Measurements from ENCODE around the gene HOXB2. TPM values are rescaled to one million over a fixed set of nuclear protein-coding genes. Genes with fewer than 3 reads are reported as not detected.

The HOXB2 gene
- total RNA-seq, 1 donor from 2014 or later = 46.6 TPM

- no peak for DNase-seq (ENCODE audit: low spot score in 2 of 2, unreplicated experiment in 2 of 2)
- no peaks in the 10 kb centered on the region for H3K9me3 Mint-ChIP-seq
- H3K27me3 Mint-ChIP-seq (ENCODE audit: low read depth) = no peaks in the 10 kb centered on the region
- no peak for TF ChIP-seq CTCF (IDR thresholded peaks at IDR 0.05; ENCODE audit: unreplicated experiment)
- peak overlapping the region; percentile 100 for H3K27ac Mint-ChIP-seq
- peaks cover 53% of the 10 kb centered on the region for H3K4me1 Mint-ChIP-seq
- peaks cover 33% of the 10 kb centered on the region for H3K36me3 Mint-ChIP-seq
- H3K4me3 Mint-ChIP-seq = peak overlapping the region; percentile 90
Measured at GRCh38 chr17:48591255-48592056, 46.5 kb upstream of the HOXB2 start.

- TF ChIP-seq CTCF (IDR thresholded peaks at IDR 0.05; ENCODE audit: unreplicated experiment) = no peak
- Mint-ChIP-seq H3K27ac (peak overlapping the region; percentile 100), H3K4me3 (peak overlapping the region; percentile 90), H3K36me3 (peaks cover 36% of the 10 kb centered on the region), H3K27me3 (ENCODE audit: low read depth) (no peaks in the 10 kb centered on the region), H3K4me1 (peaks cover 56% of the 10 kb centered on the region), H3K9me3 (no peaks in the 10 kb centered on the region)
- DNase-seq (ENCODE audit: low spot score in 2 of 2, unreplicated experiment in 2 of 2) = no peak
Measured at GRCh38 chr17:48590607-48591161, 45.8 kb upstream of the HOXB2 start.

DNA sequence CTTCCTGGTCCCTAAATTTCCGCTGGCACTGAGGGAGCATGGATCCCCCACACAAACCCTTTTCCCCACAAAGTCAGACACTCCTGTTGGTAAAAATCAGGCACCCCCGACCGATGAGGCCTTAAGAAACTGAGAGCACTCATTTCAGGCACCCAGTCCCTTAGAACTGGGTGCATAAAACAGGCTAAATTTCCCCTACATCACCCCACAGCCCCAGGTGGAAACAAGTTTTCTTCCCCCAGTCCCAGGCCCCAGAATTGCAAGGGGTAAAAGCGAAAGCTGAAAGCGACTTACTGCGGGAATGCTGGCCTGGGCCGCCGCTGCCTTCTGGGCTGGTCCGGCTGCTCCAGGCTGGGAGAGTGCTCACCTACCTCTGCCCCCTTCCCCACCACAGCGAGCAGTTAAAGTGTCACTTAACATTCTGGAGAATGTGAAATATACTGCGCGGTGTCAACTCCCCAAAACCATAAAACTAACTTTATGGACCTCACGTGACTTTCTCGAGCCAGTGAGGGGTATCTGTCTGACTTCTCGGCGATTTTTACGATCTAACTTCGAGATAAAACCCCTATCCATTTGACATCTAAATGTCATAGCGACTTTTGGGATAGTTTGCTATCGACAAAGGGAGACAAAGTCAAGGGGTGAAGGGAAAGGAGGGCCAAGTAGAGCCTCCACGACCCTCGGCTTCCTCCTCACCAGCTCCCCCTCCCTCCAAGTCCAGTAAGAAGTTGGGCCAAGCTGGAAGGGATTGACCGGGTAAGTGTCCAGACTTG, 45.1 kb upstream of the HOXB2 start, which contains the start of gene HOXB3:
TSS of gene HOXB3 (minus strand) at position 411 of the 776 bp plus-strand sequence. CDS start 37,767 bp downstream, outside the sequence.
- Mint-ChIP-seq H3K27ac (peak within 1 kb of the TSS; percentile 100), H3K4me1 (peaks cover 54% of the 10 kb centered on the region), H3K9me3 (no peaks in the 10 kb centered on the region), H3K4me3 (peak within 1 kb of the TSS; percentile 90), H3K27me3 (ENCODE audit: low read depth) (no peaks in the 10 kb centered on the region), H3K36me3 (peaks cover 36% of the 10 kb centered on the region)
- peak in 1 of 2 experiments; percentile 71 for DNase-seq (ENCODE audit: low spot score in 2 of 2, unreplicated experiment in 2 of 2)
- TF ChIP-seq CTCF (IDR thresholded peaks at IDR 0.05; ENCODE audit: unreplicated experiment) = no peak

DNA sequence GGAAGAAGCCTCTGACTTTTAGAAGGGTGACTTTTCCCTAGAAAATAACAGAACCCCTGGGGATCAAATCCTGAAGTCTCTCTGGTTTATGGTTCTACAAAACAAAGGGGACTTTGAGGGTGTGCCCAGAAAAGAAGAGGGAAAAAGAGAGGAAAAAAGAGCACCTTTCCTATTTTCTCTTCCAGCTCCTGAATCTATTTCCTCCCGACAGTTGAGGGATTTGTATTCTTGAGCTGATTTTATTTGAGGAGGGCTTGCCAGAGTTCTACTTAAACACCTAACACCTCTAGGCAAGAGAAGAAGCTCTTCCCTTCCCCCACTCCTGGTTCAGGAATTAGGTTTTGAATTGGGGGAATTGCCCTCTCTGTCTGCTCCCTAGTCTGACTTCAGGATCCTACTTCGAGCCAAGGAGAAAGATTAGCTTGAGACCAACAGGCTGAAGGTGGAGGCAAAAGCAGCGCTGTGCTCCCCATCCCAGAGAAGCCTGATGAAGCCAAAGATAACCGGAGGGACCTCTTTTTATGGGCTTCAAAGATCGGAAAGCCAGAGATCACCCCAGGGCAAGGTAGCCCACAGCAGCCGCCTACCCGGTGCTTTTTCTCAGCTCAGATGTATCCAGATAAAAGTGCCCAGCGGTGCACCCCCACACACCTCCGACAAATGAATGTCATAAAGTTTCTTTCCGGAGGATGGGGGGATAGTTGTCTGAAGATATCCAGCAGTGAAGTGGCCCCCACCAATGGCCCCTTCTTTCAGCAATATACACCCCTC, 44.3 kb upstream of the HOXB2 start:
- peak overlapping the region; percentile 90 for H3K4me3 Mint-ChIP-seq
- peak overlapping the region; percentile 100 for H3K27ac Mint-ChIP-seq
- no peaks in the 10 kb centered on the region for H3K9me3 Mint-ChIP-seq
- no peak for TF ChIP-seq CTCF (IDR thresholded peaks at IDR 0.05; ENCODE audit: unreplicated experiment)
- H3K36me3 Mint-ChIP-seq = peaks cover 39% of the 10 kb centered on the region
- H3K27me3 Mint-ChIP-seq (ENCODE audit: low read depth) = no peaks in the 10 kb centered on the region
- peaks cover 53% of the 10 kb centered on the region for H3K4me1 Mint-ChIP-seq
- DNase-seq (ENCODE audit: low spot score in 2 of 2, unreplicated experiment in 2 of 2) = no peak

- Mint-ChIP-seq H3K4me3 (peak overlapping the region; percentile 90), H3K27me3 (ENCODE audit: low read depth) (no peaks in the 10 kb centered on the region), H3K9me3 (no peaks in the 10 kb centered on the region), H3K36me3 (peaks cover 45% of the 10 kb centered on the region), H3K4me1 (peaks cover 56% of the 10 kb centered on the region), H3K27ac (peak overlapping the region; percentile 100)
- no peak for TF ChIP-seq CTCF (IDR thresholded peaks at IDR 0.05; ENCODE audit: unreplicated experiment)
- DNase-seq (ENCODE audit: low spot score in 2 of 2, unreplicated experiment in 2 of 2) = no peak
Measured at GRCh38 chr17:48588528-48588927, 43.6 kb upstream of the HOXB2 start.

All from mesothelial cell of epicardium (in vitro differentiated cells).